OCI-LY1 (cell line): ENCODE results near the gene FATE1.

ENCODE experiments used
- H2AFZ ChIP-seq: fragments of 200-600 bp; sonication (generic), shearing (Covaris generic); 2 replicates; pipeline ENCODE4 v1.6.0; 2014; ENCODE audit warnings: antibody characterized with exemption, mild to moderate bottlenecking, low read length
- H3F3A ChIP-seq: fragments of 200-600 bp; sonication (generic), shearing (Covaris generic); 2 replicates; pipeline ENCODE4 v1.6.0; 2014; ENCODE audit warnings: mild to moderate bottlenecking, antibody characterized with exemption, low read length, moderate library complexity; ENCODE audit not compliant: insufficient read depth
- H3K27ac ChIP-seq: fragments of 200-600 bp; sonication (generic); 2 replicates; pipeline ENCODE4 v1.5.1; 2014; ENCODE audit warnings: low read length, mixed run types, mild to moderate bottlenecking, low read depth; ENCODE audit not compliant: poor library complexity, severe bottlenecking
- H3K27me3 ChIP-seq: fragments of 200-600 bp; sonication (generic); 2 replicates; pipeline ENCODE4 v1.6.0; 2014; ENCODE audit warnings: antibody characterized with exemption, mild to moderate bottlenecking, low read length, moderate library complexity; ENCODE audit not compliant: insufficient read depth
- H3K36me3 ChIP-seq: fragments of 200-600 bp; sonication (generic); 2 replicates; pipeline ENCODE4 v1.6.1; 2014; ENCODE audit warnings: mild to moderate bottlenecking, antibody characterized with exemption, low read length, moderate library complexity, mixed read lengths; ENCODE audit not compliant: insufficient read depth
- H3K4me1 ChIP-seq: fragments of 200-600 bp; sonication (generic); 2 replicates; pipeline ENCODE4 v1.5.1; 2014; ENCODE audit warnings: mild to moderate bottlenecking, low read length, moderate library complexity; ENCODE audit not compliant: insufficient read depth, severe bottlenecking
- H3K4me2 ChIP-seq: fragments of 200-600 bp; sonication (generic), shearing (Covaris generic); 2 replicates; pipeline ENCODE4 v1.6.1; 2014; ENCODE audit warnings: low read length
- H3K4me3 ChIP-seq: fragments of 200-600 bp; sonication (generic); 2 replicates; pipeline ENCODE4 v1.5.1; 2014; ENCODE audit warnings: low read length, low read depth, mild to moderate bottlenecking, mixed read lengths; ENCODE audit not compliant: poor library complexity, severe bottlenecking
- H3K79me2 ChIP-seq: fragments of 200-600 bp; shearing (Covaris generic); 2 replicates; pipeline ENCODE4 v1.6.1; 2016; ENCODE audit warnings: mixed run types, low read length, mixed read lengths; ENCODE audit not compliant: insufficient read depth
- H3K9ac ChIP-seq: fragments of 200-600 bp; sonication (generic), shearing (Covaris generic); 2 replicates; pipeline ENCODE4 v1.6.1; 2014; ENCODE audit warnings: mild to moderate bottlenecking, low read length, mixed read lengths
- H3K9me2 ChIP-seq: fragments of 200-600 bp; sonication (generic), shearing (Covaris generic); 2 replicates; pipeline ENCODE4 v1.6.1; 2014; ENCODE audit warnings: low read depth, mild to moderate bottlenecking, low read length, mixed read lengths
- H3K9me3 ChIP-seq: fragments of 200-600 bp; shearing (Covaris generic); 2 replicates; pipeline ENCODE4 v1.6.1; 2014; ENCODE audit warnings: low read length, mixed read lengths
- H4K20me1 ChIP-seq: fragments of 200-600 bp; sonication (generic), shearing (Covaris generic); 2 replicates; pipeline ENCODE4 v1.6.0; 2016; ENCODE audit warnings: mild to moderate bottlenecking, low read length; ENCODE audit not compliant: insufficient read depth
- CTCF ChIP-seq: fragments of 200-600 bp; sonication (generic), shearing (Covaris generic); IDR thresholded peaks from 2 replicates; pipeline ENCODE4 v1.5.1; 2017; ENCODE audit warnings: mild to moderate bottlenecking, antibody characterized with exemption, low read length, moderate library complexity, mixed read lengths
- EZH2 ChIP-seq: fragments of 200-600 bp; sonication (generic), shearing (Covaris generic); IDR thresholded peaks from 2 replicates; pipeline ENCODE4 v1.8.0; 2017; ENCODE audit warnings: borderline replicate concordance, mixed run types, mild to moderate bottlenecking, antibody characterized with exemption, low read length, moderate library complexity, mixed read lengths

The FATE1 gene

GRCh38 chrX:151765026-151765425 is 49.2 kb downstream of the FATE1 start:
- H3K4me3 ChIP-seq: no peak overlapping the region
- no peaks in the 10 kb centered on the region for H3K9me2 ChIP-seq
- H3K79me2 ChIP-seq: no peaks in the 10 kb centered on the region
- H3K9me3 ChIP-seq: no peaks in the 10 kb centered on the region
- no peaks in the 10 kb centered on the region for H4K20me1 ChIP-seq
- H3K27ac ChIP-seq: no peak overlapping the region
- TF ChIP-seq EZH2 (no peak), CTCF (no peak)
- no peak overlapping the region for H2AFZ ChIP-seq
- no peaks in the 10 kb centered on the region for H3F3A ChIP-seq
- no peaks in the 10 kb centered on the region for H3K36me3 ChIP-seq
- no peak overlapping the region for H3K4me2 ChIP-seq
- H3K9ac ChIP-seq: no peak overlapping the region
- H3K4me1 ChIP-seq: no peaks in the 10 kb centered on the region
- no peaks in the 10 kb centered on the region for H3K27me3 ChIP-seq

- H3K9me2 ChIP-seq: no peaks in the 10 kb centered on the region
- TF ChIP-seq CTCF (no peak), EZH2 (no peak)
- H3K27me3 ChIP-seq: no peaks in the 10 kb centered on the region
- no peaks in the 10 kb centered on the region for H4K20me1 ChIP-seq
- no peak overlapping the region for H3K9ac ChIP-seq
- H3F3A ChIP-seq: no peaks in the 10 kb centered on the region
- H3K27ac ChIP-seq: no peak overlapping the region
- H2AFZ ChIP-seq: no peak overlapping the region
- no peaks in the 10 kb centered on the region for H3K36me3 ChIP-seq
- no peak overlapping the region for H3K4me2 ChIP-seq
- no peaks in the 10 kb centered on the region for H3K9me3 ChIP-seq
- no peaks in the 10 kb centered on the region for H3K79me2 ChIP-seq
- no peaks in the 10 kb centered on the region for H3K4me1 ChIP-seq
- no peak overlapping the region for H3K4me3 ChIP-seq
Observed at GRCh38 chrX:151771726-151772125, 55.9 kb downstream of the FATE1 start.
